HepG2 (cell line): ENCODE measurements around the gene IQGAP2. TPM values are rescaled to one million over a fixed set of nuclear protein-coding genes. Genes with fewer than 3 reads are reported as not detected.

Experiments
- DR1 ChIP-seq: sonication (generic); formaldehyde crosslinking; IDR thresholded peaks from 2 replicates; pipeline ENCODE4 v1.8.0; 2021; ENCODE audit warnings: mild to moderate bottlenecking, missing genetic modification reagents, inconsistent platforms
- FOSL2 ChIP-seq: sonication (generic); formaldehyde crosslinking; IDR thresholded peaks from 2 replicates; pipeline ENCODE4 v1.4.0; 2020; ENCODE audit warnings: missing genetic modification reagents
- GATA4 ChIP-seq: sonication (generic); IDR thresholded peaks from 2 replicates; pipeline ENCODE4 v1.6.1; 2016; ENCODE audit warnings: antibody characterized with exemption, low read depth, borderline replicate concordance
- GZF1 ChIP-seq: sonication (generic); formaldehyde crosslinking; IDR thresholded peaks from 2 replicates; pipeline ENCODE4 v1.5.1; 2020; ENCODE audit warnings: mild to moderate bottlenecking, missing genetic modification reagents
- KDM4B ChIP-seq: sonication (generic); formaldehyde crosslinking; IDR thresholded peaks from 2 replicates; pipeline ENCODE4 v1.4.0; 2020; ENCODE audit warnings: missing genetic modification reagents
- NFATC3 ChIP-seq: sonication (generic); formaldehyde crosslinking; IDR thresholded peaks from 2 replicates; pipeline ENCODE4 v1.5.1; 2020; ENCODE audit warnings: mild to moderate bottlenecking, missing genetic modification reagents
- RARA ChIP-seq: IDR thresholded peaks from 2 replicates; pipeline ENCODE4 v1.6.1; 2016; ENCODE audit warnings: missing genetic modification reagents, missing compliant biosample characterization
- RBM22 ChIP-seq: fragments of 200-400 bp; formaldehyde crosslinking; optimal IDR thresholded peaks from 2 replicates; pipeline ENCODE3; 2017; ENCODE audit warnings: mild to moderate bottlenecking, low read length, moderate library complexity
- TCF7 ChIP-seq: sonication (generic); IDR thresholded peaks from 2 replicates; pipeline ENCODE4 v1.6.1; 2016; ENCODE audit warnings: antibody characterized with exemption, low read depth
- TEAD3 ChIP-seq: optimal IDR thresholded peaks from 2 replicates; pipeline ENCODE3; 2016; ENCODE audit warnings: borderline replicate concordance
- TOE1 ChIP-seq: sonication (generic); formaldehyde crosslinking; IDR thresholded peaks from 2 replicates; pipeline ENCODE4 v1.4.0; 2020; ENCODE audit warnings: mild to moderate bottlenecking, missing genetic modification reagents
- ZNF251 ChIP-seq: sonication (generic); formaldehyde crosslinking; IDR thresholded peaks from 2 replicates; pipeline ENCODE4 v1.9.0; 2021; ENCODE audit warnings: mild to moderate bottlenecking, missing genetic modification reagents
- ZNF30 ChIP-seq: sonication (generic); formaldehyde crosslinking; IDR thresholded peaks from 2 replicates; pipeline ENCODE4 v1.5.0; 2020; ENCODE audit warnings: mild to moderate bottlenecking, missing genetic modification reagents
- polyA plus RNA-seq, 8 experiments: library from polyadenylated mRNA; depleted of rRNA in 3 of 8; stranded (reverse) in 7 of 8; unstranded in 1 of 8; fragments of >200 nt; fragmentation: Illumina TruSeq in 4 of 8; extraction: Trizol in 4 of 8; gene quantifications; 2 replicates each; pipeline versions ENCODE4 v1.2.1 to v1.2.3, GENCODE V29; 2011 to 2016; ENCODE audit warnings: low read depth in 4 of 8, missing spikeins in 1 of 8, mixed read lengths in 1 of 8; ENCODE audit not compliant: insufficient read depth in 1 of 8
- total RNA-seq, 5 experiments: library from RNA; depleted of rRNA; stranded (reverse); fragments of >200 nt; fragmentation: Illumina TruSeq; extraction: Trizol; gene quantifications; 2 replicates each; pipeline ENCODE4 v1.2.3, GENCODE V29; 2016; ENCODE audit warnings: low read depth in 1 of 5
- TF ChIP-seq, protein P1 (sequence below): IDR thresholded peaks from 2 replicates; pipeline ENCODE4 v1.6.1; 2016; ENCODE audit warnings: low read depth, missing genetic modification reagents, missing compliant biosample characterization
- TF ChIP-seq, protein P2 (sequence below): sonication (generic); formaldehyde crosslinking; IDR thresholded peaks from 2 replicates; pipeline ENCODE4 v1.4.0; 2020; ENCODE audit warnings: missing genetic modification reagents
- TF ChIP-seq, protein P3 (sequence below): sonication (generic); formaldehyde crosslinking; conservative IDR thresholded peaks from 2 replicates; pipeline ENCODE4 v1.4.0; 2020; ENCODE audit warnings: missing genetic modification reagents
- TF ChIP-seq, protein P4 (sequence below), 2 experiments: sonication (generic) in 1 of 2; formaldehyde crosslinking in 1 of 2; IDR thresholded peaks; 2 replicates each; pipeline versions ENCODE4 v1.4.0 to v1.6.1; 2018 to 2020; ENCODE audit warnings: missing genetic modification reagents in 2 of 2, borderline replicate concordance in 1 of 2, low read depth in 1 of 2, mild to moderate bottlenecking in 1 of 2, missing biosample characterization in 1 of 2
- TF ChIP-seq, protein P5 (sequence below): sonication (generic); formaldehyde crosslinking; IDR thresholded peaks from 2 replicates; pipeline ENCODE4 v1.9.0; 2021; ENCODE audit warnings: missing genetic modification reagents, mild to moderate bottlenecking, borderline replicate concordance
- TF ChIP-seq, protein P6 (sequence below): IDR thresholded peaks from 2 replicates; pipeline ENCODE4 v1.6.1; 2012; ENCODE audit warnings: inconsistent platforms

IQGAP2 gene
- total and polyA plus RNA-seq, 2 of the 13 experiments (the other 11 are each of a cell fraction or from before 2014, with no cell fraction given), result 35.2 to 83.3 TPM

DNA sequence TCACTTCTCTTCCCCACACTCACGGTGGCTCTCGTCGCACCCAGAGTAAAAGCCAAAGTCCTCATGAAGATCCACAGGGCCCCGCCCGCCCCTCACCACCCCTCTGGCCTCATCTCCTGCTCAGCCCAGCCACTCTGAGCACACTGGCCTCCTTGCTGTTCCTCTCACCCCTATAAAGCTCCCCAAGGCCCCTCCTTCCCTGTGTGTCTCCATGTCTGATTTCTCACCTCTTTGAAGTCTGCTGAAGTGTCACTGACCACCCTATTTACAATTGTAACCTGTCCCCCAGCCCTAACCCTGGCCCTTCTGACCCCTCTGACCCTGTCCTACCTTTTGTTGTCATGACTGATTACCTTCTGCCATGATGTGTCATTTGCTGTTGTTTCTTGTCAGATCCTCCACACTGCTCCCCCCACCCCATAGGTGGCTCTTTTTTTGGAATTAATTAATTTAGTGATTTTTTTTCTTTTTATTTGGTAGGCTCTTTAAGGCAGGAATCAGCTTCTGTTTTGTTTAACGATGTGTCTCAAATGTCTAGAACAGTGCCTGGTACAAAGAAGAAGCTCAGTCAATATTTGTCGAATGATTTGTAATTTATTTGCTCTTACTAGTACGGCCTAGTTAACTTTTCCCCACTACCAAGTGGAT lies 90.2 kb downstream of the IQGAP2 start (continued):
- TF ChIP-seq KDM4B (CRISPR knock-in tag) (no peak), TOE1 (no peak), TEAD3 (CRISPR knock-in tag) (no peak), RARA (CRISPR knock-in tag) (peak; percentile 94), FOSL2 (CRISPR knock-in tag) (peak; percentile 76), GZF1 (CRISPR knock-in tag) (no peak), TCF7 (peak; percentile 88), ZNF251 (no peak), GATA4 (no peak), ZNF30 (no peak), RBM22 (no peak), NFATC3 (no peak), DR1 (no peak)
- TF ChIP-seq, protein P1, sequence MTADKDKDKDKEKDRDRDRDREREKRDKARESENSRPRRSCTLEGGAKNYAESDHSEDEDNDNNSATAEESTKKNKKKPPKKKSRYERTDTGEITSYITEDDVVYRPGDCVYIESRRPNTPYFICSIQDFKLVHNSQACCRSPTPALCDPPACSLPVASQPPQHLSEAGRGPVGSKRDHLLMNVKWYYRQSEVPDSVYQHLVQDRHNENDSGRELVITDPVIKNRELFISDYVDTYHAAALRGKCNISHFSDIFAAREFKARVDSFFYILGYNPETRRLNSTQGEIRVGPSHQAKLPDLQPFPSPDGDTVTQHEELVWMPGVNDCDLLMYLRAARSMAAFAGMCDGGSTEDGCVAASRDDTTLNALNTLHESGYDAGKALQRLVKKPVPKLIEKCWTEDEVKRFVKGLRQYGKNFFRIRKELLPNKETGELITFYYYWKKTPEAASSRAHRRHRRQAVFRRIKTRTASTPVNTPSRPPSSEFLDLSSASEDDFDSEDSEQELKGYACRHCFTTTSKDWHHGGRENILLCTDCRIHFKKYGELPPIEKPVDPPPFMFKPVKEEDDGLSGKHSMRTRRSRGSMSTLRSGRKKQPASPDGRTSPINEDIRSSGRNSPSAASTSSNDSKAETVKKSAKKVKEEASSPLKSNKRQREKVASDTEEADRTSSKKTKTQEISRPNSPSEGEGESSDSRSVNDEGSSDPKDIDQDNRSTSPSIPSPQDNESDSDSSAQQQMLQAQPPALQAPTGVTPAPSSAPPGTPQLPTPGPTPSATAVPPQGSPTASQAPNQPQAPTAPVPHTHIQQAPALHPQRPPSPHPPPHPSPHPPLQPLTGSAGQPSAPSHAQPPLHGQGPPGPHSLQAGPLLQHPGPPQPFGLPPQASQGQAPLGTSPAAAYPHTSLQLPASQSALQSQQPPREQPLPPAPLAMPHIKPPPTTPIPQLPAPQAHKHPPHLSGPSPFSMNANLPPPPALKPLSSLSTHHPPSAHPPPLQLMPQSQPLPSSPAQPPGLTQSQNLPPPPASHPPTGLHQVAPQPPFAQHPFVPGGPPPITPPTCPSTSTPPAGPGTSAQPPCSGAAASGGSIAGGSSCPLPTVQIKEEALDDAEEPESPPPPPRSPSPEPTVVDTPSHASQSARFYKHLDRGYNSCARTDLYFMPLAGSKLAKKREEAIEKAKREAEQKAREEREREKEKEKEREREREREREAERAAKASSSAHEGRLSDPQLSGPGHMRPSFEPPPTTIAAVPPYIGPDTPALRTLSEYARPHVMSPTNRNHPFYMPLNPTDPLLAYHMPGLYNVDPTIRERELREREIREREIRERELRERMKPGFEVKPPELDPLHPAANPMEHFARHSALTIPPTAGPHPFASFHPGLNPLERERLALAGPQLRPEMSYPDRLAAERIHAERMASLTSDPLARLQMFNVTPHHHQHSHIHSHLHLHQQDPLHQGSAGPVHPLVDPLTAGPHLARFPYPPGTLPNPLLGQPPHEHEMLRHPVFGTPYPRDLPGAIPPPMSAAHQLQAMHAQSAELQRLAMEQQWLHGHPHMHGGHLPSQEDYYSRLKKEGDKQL (CRISPR knock-in tag), result peak; percentile 75
- TF ChIP-seq, protein P2, sequence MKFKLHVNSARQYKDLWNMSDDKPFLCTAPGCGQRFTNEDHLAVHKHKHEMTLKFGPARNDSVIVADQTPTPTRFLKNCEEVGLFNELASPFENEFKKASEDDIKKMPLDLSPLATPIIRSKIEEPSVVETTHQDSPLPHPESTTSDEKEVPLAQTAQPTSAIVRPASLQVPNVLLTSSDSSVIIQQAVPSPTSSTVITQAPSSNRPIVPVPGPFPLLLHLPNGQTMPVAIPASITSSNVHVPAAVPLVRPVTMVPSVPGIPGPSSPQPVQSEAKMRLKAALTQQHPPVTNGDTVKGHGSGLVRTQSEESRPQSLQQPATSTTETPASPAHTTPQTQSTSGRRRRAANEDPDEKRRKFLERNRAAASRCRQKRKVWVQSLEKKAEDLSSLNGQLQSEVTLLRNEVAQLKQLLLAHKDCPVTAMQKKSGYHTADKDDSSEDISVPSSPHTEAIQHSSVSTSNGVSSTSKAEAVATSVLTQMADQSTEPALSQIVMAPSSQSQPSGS, result no peak
- TF ChIP-seq, protein P3, sequence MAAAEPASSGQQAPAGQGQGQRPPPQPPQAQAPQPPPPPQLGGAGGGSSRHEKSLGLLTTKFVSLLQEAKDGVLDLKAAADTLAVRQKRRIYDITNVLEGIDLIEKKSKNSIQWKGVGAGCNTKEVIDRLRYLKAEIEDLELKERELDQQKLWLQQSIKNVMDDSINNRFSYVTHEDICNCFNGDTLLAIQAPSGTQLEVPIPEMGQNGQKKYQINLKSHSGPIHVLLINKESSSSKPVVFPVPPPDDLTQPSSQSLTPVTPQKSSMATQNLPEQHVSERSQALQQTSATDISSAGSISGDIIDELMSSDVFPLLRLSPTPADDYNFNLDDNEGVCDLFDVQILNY (CRISPR knock-in tag), result no peak
- TF ChIP-seq, protein P4, sequence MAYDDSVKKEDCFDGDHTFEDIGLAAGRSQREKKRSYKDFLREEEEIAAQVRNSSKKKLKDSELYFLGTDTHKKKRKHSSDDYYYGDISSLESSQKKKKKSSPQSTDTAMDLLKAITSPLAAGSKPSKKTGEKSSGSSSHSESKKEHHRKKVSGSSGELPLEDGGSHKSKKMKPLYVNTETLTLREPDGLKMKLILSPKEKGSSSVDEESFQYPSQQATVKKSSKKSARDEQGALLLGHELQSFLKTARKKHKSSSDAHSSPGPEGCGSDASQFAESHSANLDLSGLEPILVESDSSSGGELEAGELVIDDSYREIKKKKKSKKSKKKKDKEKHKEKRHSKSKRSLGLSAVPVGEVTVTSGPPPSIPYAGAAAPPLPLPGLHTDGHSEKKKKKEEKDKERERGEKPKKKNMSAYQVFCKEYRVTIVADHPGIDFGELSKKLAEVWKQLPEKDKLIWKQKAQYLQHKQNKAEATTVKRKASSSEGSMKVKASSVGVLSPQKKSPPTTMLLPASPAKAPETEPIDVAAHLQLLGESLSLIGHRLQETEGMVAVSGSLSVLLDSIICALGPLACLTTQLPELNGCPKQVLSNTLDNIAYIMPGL (CRISPR knock-in tag; IDR thresholded peaks at IDR 0.05; ENCODE audit: borderline replicate concordance in 1 of 2, low read depth in 1 of 2), result no peak
- TF ChIP-seq, protein P5, sequence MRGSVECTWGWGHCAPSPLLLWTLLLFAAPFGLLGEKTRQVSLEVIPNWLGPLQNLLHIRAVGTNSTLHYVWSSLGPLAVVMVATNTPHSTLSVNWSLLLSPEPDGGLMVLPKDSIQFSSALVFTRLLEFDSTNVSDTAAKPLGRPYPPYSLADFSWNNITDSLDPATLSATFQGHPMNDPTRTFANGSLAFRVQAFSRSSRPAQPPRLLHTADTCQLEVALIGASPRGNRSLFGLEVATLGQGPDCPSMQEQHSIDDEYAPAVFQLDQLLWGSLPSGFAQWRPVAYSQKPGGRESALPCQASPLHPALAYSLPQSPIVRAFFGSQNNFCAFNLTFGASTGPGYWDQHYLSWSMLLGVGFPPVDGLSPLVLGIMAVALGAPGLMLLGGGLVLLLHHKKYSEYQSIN, result no peak
- TF ChIP-seq, protein P6, sequence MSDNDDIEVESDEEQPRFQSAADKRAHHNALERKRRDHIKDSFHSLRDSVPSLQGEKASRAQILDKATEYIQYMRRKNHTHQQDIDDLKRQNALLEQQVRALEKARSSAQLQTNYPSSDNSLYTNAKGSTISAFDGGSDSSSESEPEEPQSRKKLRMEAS, result peak; percentile 54; the same call in 1 of the 2 replicates
